Measurements from ENCODE around the gene TMEM120B. TPM values are rescaled to one million over a fixed set of nuclear protein-coding genes. Genes with fewer than 3 reads are reported as not detected.
A peak's percentile ranks its signal among the peaks of the same experiment; 100 is the strongest.

Gene TMEM120B
- total and polyA plus RNA-seq, 2 of the 13 experiments (the other 11 are each of a cell fraction or from before 2014, with no cell fraction given) = 7.1 to 12.9 TPM

- peak; percentile 28; the same call in 1 of the 2 replicates for TF ChIP-seq RXRA (CRISPR knock-in tag; IDR thresholded peaks at IDR 0.05)
- 0 out of 2 replicates have a peak, but pooled peaks have one; percentile 40 for TF ChIP-seq POGK (CRISPR knock-in tag; conservative IDR thresholded peaks at IDR 0.05)
- peak; percentile 82 for TF ChIP-seq SMC3 (IDR thresholded peaks at IDR 0.05; ENCODE audit: low read length)
- peak; percentile 67; the same call in 1 of the 2 replicates for TF ChIP-seq ZBTB7B (CRISPR knock-in tag; IDR thresholded peaks at IDR 0.05)
- peak; percentile 65; the same call in 1 of the 2 replicates for TF ChIP-seq KLF12 (CRISPR knock-in tag; IDR thresholded peaks at IDR 0.05; ENCODE audit: borderline replicate concordance)
- TF ChIP-seq HIC2 (CRISPR knock-in tag; IDR thresholded peaks at IDR 0.05; ENCODE audit: low read depth) = 0 out of 2 replicates have a peak, but pooled peaks have one; percentile 43
- TF ChIP-seq ATF3 (CRISPR knock-in tag; IDR thresholded peaks at IDR 0.05) = no peak
- TF ChIP-seq HDAC2 (CRISPR knock-in tag; IDR thresholded peaks at IDR 0.05) = peak; percentile 41; the same call in 1 of the 2 replicates
- 0 out of 2 replicates have a peak, but pooled peaks have one; percentile 33 for TF ChIP-seq TSC22D2 (CRISPR knock-in tag; IDR thresholded peaks at IDR 0.05; ENCODE audit: borderline replicate concordance)
- TF ChIP-seq ZGPAT (CRISPR knock-in tag; IDR thresholded peaks at IDR 0.05) = peak; percentile 44; the same call in 1 of the 2 replicates
- TF ChIP-seq ZFP91 (CRISPR knock-in tag; IDR thresholded peaks at IDR 0.05; ENCODE audit: borderline replicate concordance) = peak; percentile 62; the same call in 1 of the 2 replicates
- peak; percentile 32; the same call in 1 of the 2 replicates for TF ChIP-seq FOSL2 (CRISPR knock-in tag; IDR thresholded peaks at IDR 0.05)
- TF ChIP-seq BCL6 (CRISPR knock-in tag; IDR thresholded peaks at IDR 0.05) = no peak
- peak; percentile 58; the same call in 1 of the 2 replicates for TF ChIP-seq RXRB (CRISPR knock-in tag; IDR thresholded peaks at IDR 0.05; ENCODE audit: borderline replicate concordance)
- no peak for TF ChIP-seq ZHX1 (CRISPR knock-in tag; IDR thresholded peaks at IDR 0.05; ENCODE audit: low read depth)
- no peak for TF ChIP-seq MAZ (IDR thresholded peaks at IDR 0.05; ENCODE audit: borderline replicate concordance, low read depth, low read length)
- TF ChIP-seq MAZ (CRISPR knock-in tag; IDR thresholded peaks at IDR 0.05; ENCODE audit: low read depth) = peak; percentile 16; the same call in 1 of the 2 replicates
- TF ChIP-seq ZNF431 (CRISPR knock-in tag; IDR thresholded peaks at IDR 0.05; ENCODE audit: borderline replicate concordance, low read depth) = no peak
These were observed 60.6 kb downstream of the TMEM120B start (continued) for GRCh38 chr12:121773011-121773777.
